Fibroblast of skin of right quadriceps (primary cell): ENCODE data around the gene EML2.

Experiments
- DNase-seq: peaks from one replicate; pipeline ENCODE4 v3.0.0-alpha.2; 2013

Gene EML2

DNA sequence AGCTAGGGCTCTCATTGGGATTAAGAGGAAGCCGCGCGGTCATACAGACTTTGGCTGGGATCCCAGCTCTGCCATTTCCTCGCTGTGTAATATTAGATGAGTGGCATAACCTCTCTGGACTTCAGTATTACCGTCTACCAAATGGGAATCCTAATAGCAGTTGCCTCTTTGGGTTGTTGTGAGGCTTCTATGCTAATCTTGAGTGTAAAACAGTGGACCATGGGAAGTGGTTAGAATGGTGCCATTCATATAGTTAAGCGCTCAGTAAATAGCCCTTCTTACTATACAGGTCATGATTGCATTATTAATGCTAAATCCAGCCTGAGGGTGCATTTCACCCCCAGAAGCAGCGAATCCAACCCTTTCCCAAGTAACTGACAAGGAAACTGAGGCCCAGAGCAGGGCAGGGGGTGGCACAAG lies 54.0 kb downstream of the EML2 start:
- no peak for DNase-seq

GRCh38 chr19:45584332-45585157 lies 54.7 kb downstream of the EML2 start, which contains the start of gene OPA3:
Gene OPA3, minus strand, starts transcription at chr19:45584802. Its CDS starts 38 bp downstream, at chr19:45584764.
- peak; percentile 100 for DNase-seq

GRCh38 chr19:45581576-45581975 lies 57.6 kb downstream of the EML2 start:
- DNase-seq, result no peak

- no peak for DNase-seq
Measured at GRCh38 chr19:45578861-45579260, 60.3 kb downstream of the EML2 start.

DNA sequence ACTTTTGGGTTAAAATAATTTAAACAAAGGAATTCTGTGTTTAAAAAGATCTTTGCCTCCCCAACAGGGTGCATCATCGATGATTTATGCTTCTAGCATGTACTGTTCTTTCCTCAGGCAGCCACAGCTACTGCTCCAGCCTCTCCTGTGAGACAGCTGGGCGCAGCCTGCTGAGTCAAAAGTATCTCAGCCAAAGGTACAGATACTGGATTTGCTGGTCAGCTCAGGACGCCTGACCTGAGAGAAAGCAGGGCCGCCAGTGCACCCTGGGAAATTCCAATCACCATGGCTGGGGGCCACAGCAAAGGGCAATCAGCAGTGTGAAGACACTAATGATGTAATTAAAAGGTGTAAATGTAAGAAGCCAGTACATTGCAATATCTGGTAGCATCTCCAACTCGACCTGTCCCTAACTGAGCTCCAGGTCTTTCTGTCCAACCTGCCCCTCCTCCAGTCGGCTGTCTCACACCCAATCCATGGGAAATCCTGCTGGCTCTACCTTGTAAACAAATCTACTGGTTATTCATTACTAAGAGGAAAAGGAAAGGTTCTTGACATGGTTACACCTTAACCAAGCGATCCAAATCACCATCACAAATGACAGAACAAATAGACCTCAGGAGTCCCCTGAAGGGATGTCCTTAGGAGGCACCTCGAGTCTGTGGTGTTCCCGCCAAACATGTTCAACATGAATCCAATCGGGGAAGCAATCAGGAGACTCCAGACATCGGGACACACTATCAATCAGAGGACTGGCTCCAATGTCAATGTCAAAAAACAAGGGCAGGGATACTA lies 61.9 kb downstream of the EML2 start:
- peak; percentile 84 for DNase-seq

- no peak for DNase-seq
Measured at GRCh38 chr19:45576682-45577081, 62.5 kb downstream of the EML2 start.

GRCh38 chr19:45575216-45575615 lies 64.0 kb downstream of the EML2 start:
- DNase-seq, result no peak

GRCh38 chr19:45574526-45574925 lies 64.7 kb downstream of the EML2 start:
- DNase-seq, result no peak

DNA sequence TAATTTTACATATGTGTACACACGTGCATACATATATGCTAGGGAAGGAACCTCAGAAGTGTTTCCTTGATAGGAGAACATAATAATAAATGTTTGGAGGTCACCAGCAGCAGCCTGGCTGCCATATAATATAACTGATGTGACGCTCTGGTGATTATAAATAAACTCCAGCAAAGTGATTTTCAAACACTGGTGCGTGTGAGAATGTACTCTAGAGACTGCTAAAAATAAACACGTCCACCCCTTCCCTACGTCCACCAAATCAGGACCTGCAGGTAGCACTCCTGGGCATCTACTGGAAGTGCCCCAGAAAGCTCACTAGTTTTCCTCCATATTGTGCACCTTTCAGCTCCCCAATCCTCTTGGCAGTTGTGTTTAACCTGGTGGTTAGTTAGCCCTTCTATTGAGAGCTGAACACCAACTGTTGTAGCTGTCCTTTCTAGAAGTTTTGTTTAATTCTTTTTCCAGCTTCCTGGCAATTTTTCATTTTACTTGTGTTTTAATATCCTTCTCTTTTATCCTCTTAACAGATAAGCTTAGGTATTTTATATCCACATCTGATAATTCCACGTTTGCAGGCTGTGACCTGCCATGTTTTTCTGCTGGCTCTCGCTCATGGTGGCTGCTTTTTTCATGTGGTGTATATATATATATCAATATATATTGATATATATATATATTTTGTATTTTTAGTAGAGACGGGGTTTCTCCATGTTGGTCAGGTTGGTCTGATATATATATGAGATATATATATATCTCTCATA lies 67.6 kb downstream of the EML2 start:
- DNase-seq, result no peak

- DNase-seq, result peak; percentile 13
Measured at GRCh38 chr19:45569619-45570421, 69.4 kb downstream of the EML2 start.

GRCh38 chr19:45568732-45569131 lies 70.5 kb downstream of the EML2 start:
- peak; percentile 77 for DNase-seq

DNA sequence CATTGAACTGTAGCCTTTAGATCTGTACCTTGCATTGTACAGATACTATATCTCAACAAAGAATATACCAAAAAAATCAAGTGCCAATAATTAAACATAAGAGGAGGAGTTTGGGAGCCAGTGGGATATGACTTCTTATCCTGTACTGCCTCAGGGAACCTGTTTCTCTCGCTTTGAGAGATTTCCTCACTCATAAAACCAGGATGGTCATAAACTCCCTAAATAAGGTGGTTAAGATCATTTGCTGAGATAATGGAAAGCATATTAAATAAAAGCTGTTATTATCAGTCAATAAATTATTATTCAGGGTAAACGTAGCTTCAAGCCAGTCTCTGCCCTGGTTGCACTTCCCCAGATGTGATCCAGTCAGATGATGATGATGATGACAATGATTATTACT lies 71.6 kb downstream of the EML2 start:
- no peak for DNase-seq

DNA sequence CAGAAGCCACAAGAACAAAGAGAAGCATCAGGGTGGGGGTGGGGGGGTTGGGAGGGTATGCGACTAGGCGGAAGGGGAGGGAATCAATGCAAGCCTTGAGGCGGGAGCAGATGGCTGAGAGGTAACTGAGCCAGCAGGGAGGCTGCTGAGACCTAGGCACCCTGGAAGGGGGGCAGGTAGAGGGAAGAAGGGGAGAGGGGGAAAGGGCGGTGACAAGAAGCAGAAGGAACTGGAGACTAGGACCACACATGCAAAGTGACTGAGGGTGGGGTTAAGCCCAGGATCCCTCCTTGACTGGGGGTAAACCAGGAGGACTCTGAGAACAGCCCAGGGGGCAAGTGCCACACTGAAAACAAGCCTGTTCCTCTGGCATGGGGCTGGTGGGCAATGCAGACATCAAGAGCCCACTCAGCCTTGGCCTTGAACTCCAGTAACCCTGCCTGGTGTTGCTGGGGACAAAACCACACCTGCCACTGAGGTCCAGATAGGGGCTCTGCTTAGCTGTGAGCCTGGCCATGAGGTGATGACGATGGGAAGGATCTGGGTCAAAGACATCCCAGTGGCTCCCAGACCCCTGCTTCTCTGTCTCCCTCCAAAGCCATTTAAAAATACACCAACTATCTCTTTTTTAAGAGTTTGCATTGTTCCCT lies 74.9 kb downstream of the EML2 start:
- no peak for DNase-seq

GRCh38 chr19:45560686-45561085 lies 78.5 kb downstream of the EML2 start:
- no peak for DNase-seq

DNA sequence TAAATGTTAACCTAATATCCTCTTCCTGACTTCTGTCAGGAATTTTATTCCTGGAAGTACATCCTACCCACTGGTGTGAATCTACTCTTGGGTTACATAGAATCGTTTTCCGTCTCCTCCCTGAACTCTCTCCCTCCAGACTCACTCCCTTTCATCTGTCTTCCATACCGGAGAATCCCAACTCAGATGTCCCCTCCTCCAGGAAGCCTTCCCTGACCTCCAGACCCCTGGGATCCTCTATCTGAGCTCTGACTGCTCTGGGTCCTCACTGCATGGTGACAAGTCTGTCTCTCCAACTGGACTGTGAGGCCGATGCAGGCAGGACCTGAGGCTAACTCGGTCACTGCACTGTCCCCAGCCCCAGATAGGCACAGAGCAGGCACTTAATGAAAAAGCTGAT lies 79.2 kb downstream of the EML2 start:
- DNase-seq, result no peak
